GM12891 (cell line): Measurements from ENCODE around the gene UBL4B.

Experiments
- PAX5 ChIP-seq: IDR thresholded peaks from 2 replicates; pipeline ENCODE4 v1.6.1; 2011; ENCODE audit warnings: low read length, moderate library complexity, mild to moderate bottlenecking; ENCODE audit not compliant: insufficient read depth, severe bottlenecking
- POLR2A ChIP-seq: IDR thresholded peaks from 2 replicates; pipeline ENCODE4 v1.6.1; 2011; ENCODE audit warnings: low read depth, low read length, control low read depth
- POLR2AphosphoS5 ChIP-seq: IDR thresholded peaks from 2 replicates; pipeline ENCODE4 v1.6.1; 2011; ENCODE audit warnings: low read depth, low read length, control low read depth
- SPI1 ChIP-seq: IDR thresholded peaks from 2 replicates; pipeline ENCODE4 v1.6.1; 2011; ENCODE audit warnings: low read depth, low read length, control low read depth
- TAF1 ChIP-seq: IDR thresholded peaks from 2 replicates; pipeline ENCODE4 v1.6.1; 2011; ENCODE audit warnings: low read depth, low read length, control low read depth

- TF ChIP-seq POLR2A (no peak), POLR2AphosphoS5 (no peak), TAF1 (no peak), SPI1 (no peak), PAX5 (no peak)
Observed at GRCh38 chr1:110087812-110088738, 24.2 kb upstream of the UBL4B start.
